ENCODE data around the gene GADD45B. TPM values are rescaled to one million over a fixed set of nuclear protein-coding genes. Genes with fewer than 3 reads are reported as not detected.
"Not testable (repeated sequence)": the region's sequence is repeated elsewhere in the genome, so short reads cannot be mapped to it uniquely, and the experiment has no call there.

GADD45B gene
- total RNA-seq, 6 donors from 2014 or later = 93.2 to 247 (median 139) TPM

DNA sequence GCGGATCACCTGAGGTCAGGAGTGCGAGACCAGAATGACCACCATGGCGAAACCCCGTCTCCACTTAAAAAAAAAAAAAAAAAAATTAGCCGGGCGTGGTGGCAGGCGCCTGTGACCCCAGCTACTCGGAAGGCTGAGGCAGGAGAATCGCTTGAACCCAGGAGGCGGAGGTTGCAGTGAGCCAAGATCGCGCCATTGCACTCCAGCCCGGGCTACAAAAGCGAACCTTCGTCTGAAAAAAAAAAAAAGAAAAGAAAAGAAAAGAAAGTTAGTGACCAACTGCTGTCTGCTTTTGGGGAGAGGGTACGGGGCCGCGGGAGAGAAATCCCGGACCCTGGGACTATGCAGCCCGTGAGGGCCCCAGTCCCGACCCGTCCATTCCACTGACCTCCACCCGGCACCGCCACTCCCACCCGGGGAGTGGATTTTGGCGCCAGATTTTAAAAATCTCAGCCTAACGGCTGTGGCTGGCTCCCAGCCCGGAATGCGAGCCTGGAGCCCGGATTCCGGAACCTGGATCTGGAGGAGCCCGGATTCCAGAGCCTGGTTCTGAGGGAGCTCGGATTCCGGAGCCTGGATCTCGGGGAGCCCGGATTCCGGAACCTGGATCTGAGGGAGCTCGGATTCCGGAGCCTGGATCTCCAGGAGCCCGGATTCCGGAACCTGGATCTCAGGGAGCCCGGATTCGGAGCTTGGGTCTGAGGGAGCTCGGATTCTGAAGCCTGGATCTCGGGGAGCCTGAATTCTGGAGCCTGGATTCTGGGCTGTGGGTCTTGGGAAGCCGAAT is 13.1 kb upstream of the GADD45B start:
- H3K9me3 ChIP-seq = no peaks in the 10 kb centered on the region
- 14 to 19% methylated on average over 34 to 46 of the region's 46 CpGs for WGBS, 2 donors
- DNase-seq = peak; percentile 77 to 90
- peaks cover 8 to 21% (median 15%) of the 10 kb centered on the region in 4 donors for H3K4me1 ChIP-seq
- ATAC-seq (ENCODE audit: low FRiP score in 2 of 2) = peak; percentile 88 to 91
- H3K27me3 ChIP-seq = no peaks in the 10 kb centered on the region
- peak overlapping the region; percentile 45 to 78 (median 57) for H3K4me3 ChIP-seq
- H3K36me3 ChIP-seq = no peaks in the 10 kb centered on the region
- H3K27ac ChIP-seq = peak overlapping the region in 2 of 4 donors; percentile 68 to 70
- peak in 1 of 2 donors; percentile 53 for TF ChIP-seq POLR2AphosphoS5 (IDR thresholded peaks at IDR 0.05)
- TF ChIP-seq POLR2A (IDR thresholded peaks at IDR 0.05) = peak in 1 of 4 donors; percentile 41
- TF ChIP-seq EP300 (IDR thresholded peaks at IDR 0.05) = no peak
- TF ChIP-seq, protein P1, sequence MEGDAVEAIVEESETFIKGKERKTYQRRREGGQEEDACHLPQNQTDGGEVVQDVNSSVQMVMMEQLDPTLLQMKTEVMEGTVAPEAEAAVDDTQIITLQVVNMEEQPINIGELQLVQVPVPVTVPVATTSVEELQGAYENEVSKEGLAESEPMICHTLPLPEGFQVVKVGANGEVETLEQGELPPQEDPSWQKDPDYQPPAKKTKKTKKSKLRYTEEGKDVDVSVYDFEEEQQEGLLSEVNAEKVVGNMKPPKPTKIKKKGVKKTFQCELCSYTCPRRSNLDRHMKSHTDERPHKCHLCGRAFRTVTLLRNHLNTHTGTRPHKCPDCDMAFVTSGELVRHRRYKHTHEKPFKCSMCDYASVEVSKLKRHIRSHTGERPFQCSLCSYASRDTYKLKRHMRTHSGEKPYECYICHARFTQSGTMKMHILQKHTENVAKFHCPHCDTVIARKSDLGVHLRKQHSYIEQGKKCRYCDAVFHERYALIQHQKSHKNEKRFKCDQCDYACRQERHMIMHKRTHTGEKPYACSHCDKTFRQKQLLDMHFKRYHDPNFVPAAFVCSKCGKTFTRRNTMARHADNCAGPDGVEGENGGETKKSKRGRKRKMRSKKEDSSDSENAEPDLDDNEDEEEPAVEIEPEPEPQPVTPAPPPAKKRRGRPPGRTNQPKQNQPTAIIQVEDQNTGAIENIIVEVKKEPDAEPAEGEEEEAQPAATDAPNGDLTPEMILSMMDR (IDR thresholded peaks at IDR 0.05) = peak in 1 of 6 experiments; percentile 15

DNA sequence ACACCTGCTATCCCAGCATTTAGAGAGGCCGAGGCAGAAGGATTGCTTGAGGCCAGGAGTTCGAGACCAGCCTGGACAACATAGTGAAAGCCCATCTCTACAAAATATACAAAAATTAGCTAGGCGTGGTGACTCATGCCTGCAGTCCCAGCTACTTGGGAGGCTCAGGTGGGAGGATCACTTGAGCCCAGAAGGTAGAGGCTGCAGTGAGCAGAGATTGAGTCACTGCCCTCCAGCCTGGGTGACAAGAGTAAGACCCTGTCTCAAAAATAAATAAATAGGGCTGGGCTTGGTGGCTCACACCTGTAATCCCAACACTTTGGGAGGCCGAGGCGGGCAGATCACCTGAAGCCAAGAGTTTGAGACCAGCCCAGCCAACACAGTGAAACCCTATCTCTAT is 12.2 kb upstream of the GADD45B start:
- H3K4me3 ChIP-seq; H3K27me3 ChIP-seq; H3K36me3 ChIP-seq; ATAC-seq (ENCODE audit: low FRiP score in 2 of 2); DNase-seq; H3K9me3 ChIP-seq: not testable (repeated sequence)
- H3K4me1 ChIP-seq = peaks cover 8 to 21% (median 15%) of the 10 kb centered on the region in 4 donors
- WGBS, 2 donors = 95 to 98% methylated on average over 5 of the region's 5 CpGs
- H3K27ac ChIP-seq = peak overlapping the region in 1 of 4 donors; percentile 68

DNA sequence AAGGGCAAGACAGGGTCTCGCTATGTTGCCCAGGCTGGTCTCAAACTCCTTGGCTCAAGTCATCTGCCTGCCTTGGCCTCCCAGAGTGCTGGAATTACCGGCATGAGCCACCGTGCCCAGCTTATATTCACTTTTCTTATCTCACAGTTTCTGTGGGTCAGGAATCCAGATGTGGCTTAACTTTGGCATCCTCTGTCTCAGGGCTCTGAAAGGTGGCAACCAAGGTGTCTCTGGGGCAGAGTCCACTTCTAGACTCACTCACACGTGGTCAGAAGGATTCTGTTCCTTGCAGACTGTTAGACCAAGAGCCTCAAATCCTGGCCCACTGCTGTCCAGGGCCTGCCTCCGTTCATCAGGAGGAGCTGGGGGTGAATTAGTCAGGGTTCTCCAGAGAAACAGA is 11.5 kb upstream of the GADD45B start:
- no peak overlapping the region for H3K27ac ChIP-seq
- H3K9me3 ChIP-seq = no peaks in the 10 kb centered on the region
- WGBS, 2 donors = 70 to 76% methylated on average over 5 of the region's 5 CpGs
- no peaks in the 10 kb centered on the region for H3K27me3 ChIP-seq
- H3K36me3 ChIP-seq = no peaks in the 10 kb centered on the region
- ATAC-seq (ENCODE audit: low FRiP score in 2 of 2) = no peak
- TF ChIP-seq POLR2AphosphoS5 (IDR thresholded peaks at IDR 0.05) = no peak
- TF ChIP-seq EP300 (IDR thresholded peaks at IDR 0.05) = no peak
- TF ChIP-seq, protein P1 (IDR thresholded peaks at IDR 0.05) = no peak
- H3K4me1 ChIP-seq = peaks cover 8 to 21% (median 15%) of the 10 kb centered on the region in 4 donors
- no peak overlapping the region for H3K4me3 ChIP-seq
- DNase-seq = no peak

DNA sequence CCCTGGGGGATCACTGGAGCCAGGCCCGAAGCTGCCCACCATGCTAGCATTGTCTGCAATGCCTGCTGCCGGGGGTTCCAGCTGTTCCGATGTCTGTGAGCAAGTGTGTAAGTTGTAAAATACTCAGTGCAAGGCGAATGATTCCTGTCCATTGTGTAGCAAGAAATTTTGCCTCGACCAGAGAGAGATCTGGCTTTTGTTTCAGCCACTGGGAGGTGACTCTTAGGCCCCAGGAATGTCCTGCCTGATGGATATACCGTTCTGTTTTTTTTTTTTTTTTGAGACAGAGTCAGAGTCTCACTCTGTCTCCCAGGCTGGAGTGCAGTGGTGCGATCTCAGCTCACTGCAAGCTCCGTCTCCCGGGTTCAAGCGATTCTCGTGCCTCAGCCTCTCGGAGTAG is 7.3 kb upstream of the GADD45B start:
- no peaks in the 10 kb centered on the region for H3K27me3 ChIP-seq
- WGBS, 2 donors = 80 to 81% methylated on average over 12 of the region's 12 CpGs
- no peak for ATAC-seq (ENCODE audit: low FRiP score in 2 of 2)

More for the DNA sequence above, 7.3 kb upstream of the GADD45B start:
- TF ChIP-seq, protein P1 (IDR thresholded peaks at IDR 0.05) = no peak
- TF ChIP-seq POLR2AphosphoS5 (IDR thresholded peaks at IDR 0.05) = no peak
- no peak for TF ChIP-seq POLR2A (IDR thresholded peaks at IDR 0.05)
- no peak for TF ChIP-seq EP300 (IDR thresholded peaks at IDR 0.05)
- no peaks in the 10 kb centered on the region for H3K9me3 ChIP-seq
- no peak overlapping the region for H3K4me3 ChIP-seq
- DNase-seq = no peak
- no peaks in the 10 kb centered on the region for H3K36me3 ChIP-seq
- no peaks in the 10 kb centered on the region for H3K4me1 ChIP-seq
- no peak overlapping the region for H3K27ac ChIP-seq
